HepG2 (cell line): ENCODE measurements around the gene TOP2A. TPM values are rescaled to one million over a fixed set of nuclear protein-coding genes. Genes with fewer than 3 reads are reported as not detected.

Experiments
- CEBPG ChIP-seq: IDR thresholded peaks from 2 replicates; pipeline ENCODE4 v1.6.1; 2016
- EP300 ChIP-seq, 3 experiments: sonication (generic) in 1 of 3; formaldehyde crosslinking in 1 of 3; IDR thresholded peaks; 2 replicates each; pipeline versions ENCODE4 v1.5.1 to v1.6.1; 2011 to 2020; ENCODE audit warnings: low read depth in 2 of 3, low read length in 2 of 3, borderline replicate concordance in 1 of 3, improper control_type of control experiment in 1 of 3, mild to moderate bottlenecking in 1 of 3, missing genetic modification reagents in 1 of 3, moderate library complexity in 1 of 3
- HNRNPL ChIP-seq: fragments of 200-400 bp; formaldehyde crosslinking; IDR thresholded peaks from 2 replicates; pipeline ENCODE4 v1.6.1; 2017; ENCODE audit warnings: mild to moderate bottlenecking, low read depth, low read length
- IKZF4 ChIP-seq: sonication (generic); formaldehyde crosslinking; IDR thresholded peaks from 2 replicates; pipeline ENCODE4 v1.5.1; 2020; ENCODE audit warnings: borderline replicate concordance, mild to moderate bottlenecking, low read depth, missing genetic modification reagents; ENCODE audit errors: not compliant biosample characterization
- IRF2 ChIP-seq: IDR thresholded peaks from 2 replicates; pipeline ENCODE4 v1.6.1; 2018; ENCODE audit warnings: missing genetic modification reagents, missing compliant biosample characterization
- IRF9 ChIP-seq: sonication (generic); formaldehyde crosslinking; IDR thresholded peaks from 2 replicates; pipeline ENCODE4 v1.8.0; 2022; ENCODE audit warnings: missing genetic modification reagents, mild to moderate bottlenecking, borderline replicate concordance
- KDM5B ChIP-seq: sonication (generic); formaldehyde crosslinking; IDR thresholded peaks from 2 replicates; pipeline ENCODE4 v1.4.0; 2020; ENCODE audit warnings: missing genetic modification reagents, mild to moderate bottlenecking, borderline replicate concordance
- KLF15 ChIP-seq: sonication (generic); formaldehyde crosslinking; IDR thresholded peaks from 2 replicates; pipeline ENCODE4 v1.8.1; 2023; ENCODE audit warnings: borderline replicate concordance, mild to moderate bottlenecking, inconsistent platforms, missing genetic modification reagents, mixed read lengths
- MAF1 ChIP-seq: sonication (generic); formaldehyde crosslinking; IDR thresholded peaks from 2 replicates; pipeline ENCODE4 v1.5.0; 2020; ENCODE audit warnings: missing genetic modification reagents, borderline replicate concordance
- NFE2L1 ChIP-seq: sonication (generic); formaldehyde crosslinking; IDR thresholded peaks from 2 replicates; pipeline ENCODE4 v1.4.0; 2020; ENCODE audit warnings: missing genetic modification reagents, mild to moderate bottlenecking, borderline replicate concordance
- PHB2 ChIP-seq: fragments of 450-650 bp; IDR thresholded peaks from 2 replicates; pipeline ENCODE4 v1.6.1; 2018; ENCODE audit not compliant: partially characterized antibody
- PRDM15 ChIP-seq: sonication (generic); formaldehyde crosslinking; IDR thresholded peaks from 2 replicates; pipeline ENCODE4 v1.4.0; 2020; ENCODE audit warnings: missing genetic modification reagents
- RFX1 ChIP-seq: fragments of 450-650 bp; IDR thresholded peaks from 2 replicates; pipeline ENCODE4 v1.6.1; 2017
- RNF2 ChIP-seq: fragments of 450-650 bp; conservative IDR thresholded peaks from 2 replicates; pipeline ENCODE4 v1.6.1; 2016; ENCODE audit warnings: low read depth
- SP2 ChIP-seq: sonication (generic); formaldehyde crosslinking; IDR thresholded peaks from 2 replicates; pipeline ENCODE4 v1.5.1; 2020; ENCODE audit warnings: mild to moderate bottlenecking, missing genetic modification reagents
- TBP ChIP-seq: sonication (generic); formaldehyde crosslinking; IDR thresholded peaks from 2 replicates; pipeline ENCODE4 v1.5.0; 2020; ENCODE audit warnings: missing genetic modification reagents
- XBP1 ChIP-seq: sonication (generic); formaldehyde crosslinking; IDR thresholded peaks from 2 replicates; pipeline ENCODE4 v1.5.0; 2020; ENCODE audit warnings: missing genetic modification reagents
- ZBTB3 ChIP-seq: sonication (generic); formaldehyde crosslinking; IDR thresholded peaks from 2 replicates; pipeline ENCODE4 v1.4.0; 2020; ENCODE audit warnings: low read depth, mild to moderate bottlenecking, moderate library complexity, missing genetic modification reagents, borderline replicate concordance
- ZFP62 ChIP-seq: sonication (generic); formaldehyde crosslinking; IDR thresholded peaks from 2 replicates; pipeline ENCODE4 v1.4.0; 2020; ENCODE audit warnings: missing genetic modification reagents
- ZNF556 ChIP-seq: sonication (generic); formaldehyde crosslinking; IDR thresholded peaks from 2 replicates; pipeline ENCODE4 v1.4.0; 2020; ENCODE audit warnings: mild to moderate bottlenecking, missing genetic modification reagents, borderline replicate concordance
- ZNF773 ChIP-seq: sonication (generic); formaldehyde crosslinking; IDR thresholded peaks from 2 replicates; pipeline ENCODE4 v1.4.0; 2020; ENCODE audit warnings: missing genetic modification reagents, borderline replicate concordance
- ZNF777 ChIP-seq: sonication (generic); formaldehyde crosslinking; IDR thresholded peaks from 2 replicates; pipeline ENCODE4 v1.4.0; 2020; ENCODE audit warnings: missing genetic modification reagents
- ZSCAN12 ChIP-seq: sonication (generic); formaldehyde crosslinking; IDR thresholded peaks from 2 replicates; pipeline ENCODE4 v1.9.0; 2021; ENCODE audit warnings: mild to moderate bottlenecking, missing genetic modification reagents
- polyA plus RNA-seq, 8 experiments: library from polyadenylated mRNA; depleted of rRNA in 3 of 8; stranded (reverse) in 7 of 8; unstranded in 1 of 8; fragments of >200 nt; fragmentation: Illumina TruSeq in 4 of 8; extraction: Trizol in 4 of 8; gene quantifications; 2 replicates each; pipeline versions ENCODE4 v1.2.1 to v1.2.3, GENCODE V29; 2011 to 2016; ENCODE audit warnings: low read depth in 4 of 8, missing spikeins in 1 of 8, mixed read lengths in 1 of 8; ENCODE audit not compliant: insufficient read depth in 1 of 8
- total RNA-seq, 5 experiments: library from RNA; depleted of rRNA; stranded (reverse); fragments of >200 nt; fragmentation: Illumina TruSeq; extraction: Trizol; gene quantifications; 2 replicates each; pipeline ENCODE4 v1.2.3, GENCODE V29; 2016; ENCODE audit warnings: low read depth in 1 of 5
- TF ChIP-seq, protein P1 (sequence below): sonication (generic); formaldehyde crosslinking; IDR thresholded peaks from 2 replicates; pipeline ENCODE4 v1.4.0; 2020; ENCODE audit warnings: mild to moderate bottlenecking, low read depth, missing genetic modification reagents

Gene TOP2A
- total and polyA plus RNA-seq, 2 of the 13 experiments (the other 11 are each of a cell fraction or from before 2014, with no cell fraction given): 108 to 327 TPM

- TF ChIP-seq, protein P1, sequence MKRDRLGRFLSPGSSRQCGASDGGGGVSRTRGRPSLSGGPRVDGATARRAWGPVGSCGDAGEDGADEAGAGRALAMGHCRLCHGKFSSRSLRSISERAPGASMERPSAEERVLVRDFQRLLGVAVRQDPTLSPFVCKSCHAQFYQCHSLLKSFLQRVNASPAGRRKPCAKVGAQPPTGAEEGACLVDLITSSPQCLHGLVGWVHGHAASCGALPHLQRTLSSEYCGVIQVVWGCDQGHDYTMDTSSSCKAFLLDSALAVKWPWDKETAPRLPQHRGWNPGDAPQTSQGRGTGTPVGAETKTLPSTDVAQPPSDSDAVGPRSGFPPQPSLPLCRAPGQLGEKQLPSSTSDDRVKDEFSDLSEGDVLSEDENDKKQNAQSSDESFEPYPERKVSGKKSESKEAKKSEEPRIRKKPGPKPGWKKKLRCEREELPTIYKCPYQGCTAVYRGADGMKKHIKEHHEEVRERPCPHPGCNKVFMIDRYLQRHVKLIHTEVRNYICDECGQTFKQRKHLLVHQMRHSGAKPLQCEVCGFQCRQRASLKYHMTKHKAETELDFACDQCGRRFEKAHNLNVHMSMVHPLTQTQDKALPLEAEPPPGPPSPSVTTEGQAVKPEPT: no peak
- TF ChIP-seq ZFP62 (CRISPR knock-in tag): no peak
- TF ChIP-seq KDM5B (CRISPR knock-in tag): no peak
- no peak for TF ChIP-seq IRF9 (CRISPR knock-in tag)
- TF ChIP-seq KLF15 (CRISPR knock-in tag): no peak
- TF ChIP-seq NFE2L1 (CRISPR knock-in tag): no peak
- no peak for TF ChIP-seq ZSCAN12 (CRISPR knock-in tag)
- no peak for TF ChIP-seq PHB2
- peak; percentile 68; the same call in 1 of the 2 replicates for TF ChIP-seq RNF2
- TF ChIP-seq ZNF777: no peak
- peak; percentile 79 for TF ChIP-seq CEBPG
- TF ChIP-seq ZBTB3 (CRISPR knock-in tag): peak; percentile 48; the same call in 1 of the 2 replicates
- TF ChIP-seq SP2 (CRISPR knock-in tag): no peak
- peak; percentile 18 for TF ChIP-seq IKZF4
- TF ChIP-seq EP300 (IDR thresholded peaks at IDR 0.05; ENCODE audit: low read depth in 2 of 2, low read length in 2 of 2): peak in 1 of 2 experiments; percentile 82; a peak in 2 of 4 replicates
- peak; percentile 79 for TF ChIP-seq EP300 (CRISPR knock-in tag; IDR thresholded peaks at IDR 0.05; ENCODE audit: borderline replicate concordance)
- no peak for TF ChIP-seq TBP
- peak; percentile 91 for TF ChIP-seq IRF2
- peak; percentile 83 for TF ChIP-seq PRDM15 (CRISPR knock-in tag)
- TF ChIP-seq ZNF556 (CRISPR knock-in tag): no peak
- TF ChIP-seq RFX1: no peak
- TF ChIP-seq HNRNPL: peak; percentile 96
- no peak for TF ChIP-seq ZNF773 (CRISPR knock-in tag)
- TF ChIP-seq XBP1 (CRISPR knock-in tag): no peak
- TF ChIP-seq MAF1: no peak
Observed at GRCh38 chr17:40448639-40449261, 31.1 kb upstream of the TOP2A start (continued).
